Thyroid gland (tissue), 4 donors: ENCODE results near the gene COL23A1.

Source experiments
- CTCF ChIP-seq, 6 experiments: fragments of 200-600 bp in 3 of 6; fragments of 450-650 bp in 3 of 6; sonication (generic) in 3 of 6; IDR thresholded peaks; one replicate each; pipeline ENCODE4 v1.5.1; 2016 to 2019; ENCODE audit warnings: antibody characterized with exemption in 6 of 6, mild to moderate bottlenecking in 2 of 6, inconsistent platforms in 1 of 6, moderate library complexity in 1 of 6
- POLR2A ChIP-seq, 2 donors: fragments of 450-650 bp; IDR thresholded peaks; one replicate each; pipeline ENCODE4 v1.6.1; 2017; ENCODE audit warnings: antibody characterized with exemption in 2 of 2, mild to moderate bottlenecking in 2 of 2, moderate library complexity in 1 of 2

GRCh38 chr5:178427576-178428197 is 162.5 kb downstream of the COL23A1 start:
- TF ChIP-seq CTCF (IDR thresholded peaks at IDR 0.05) (no peak), POLR2A (IDR thresholded peaks at IDR 0.05) (no peak)
